ENCODE results near the gene MVK. TPM values are rescaled to one million over a fixed set of nuclear protein-coding genes. Genes with fewer than 3 reads are reported as not detected.

Gene MVK
- total RNA-seq, 4 donors from 2014 or later: 17.2 to 157 (median 25.4) TPM

- H3K36me3 ChIP-seq: peaks cover 0 to 13% (median 2%) of the 10 kb centered on the region in 4 donors
- TF ChIP-seq CTCF (IDR thresholded peaks at IDR 0.05): no peak
- TF ChIP-seq POLR2A (IDR thresholded peaks at IDR 0.05): no peak
- TF ChIP-seq EP300 (IDR thresholded peaks at IDR 0.05; ENCODE audit: low read depth): no peak
- TF ChIP-seq POLR2AphosphoS5 (IDR thresholded peaks at IDR 0.05): no peak
- H3K27ac ChIP-seq: no peak overlapping the region
- H3K4me3 ChIP-seq: no peak overlapping the region
- H3K4me1 ChIP-seq: no peaks in the 10 kb centered on the region
- no peaks in the 10 kb centered on the region for H3K27me3 ChIP-seq
- DNase-seq: no peak
- WGBS, 2 donors (ENCODE audit: low coverage in 1 of 2): 83% methylated on average over 8 of the region's 8 CpGs; no CpG with 5 or more reads in 1 of the 2 donors
- H3K9me3 ChIP-seq: no peaks in the 10 kb centered on the region
- intact Hi-C loops (cut with DNase I; ENCODE audit: low total_unique reads): no loop called here
- in situ Hi-C loops (cut with MboI; ENCODE audit: low pct_ligation_motif_present in 1 of 4, low pct_unique_long_range_greater_than_20kb in 1 of 4, low sequenced_read_pairs in 3 of 4): no loop called here
These were observed 36.5 kb upstream of the MVK start for GRCh38 chr12:109537136-109537535.

- WGBS, 2 donors (ENCODE audit: low coverage in 1 of 2): 73 to 88% methylated on average over 8 to 16 of the region's 16 CpGs
- no peak overlapping the region for H3K4me3 ChIP-seq
- TF ChIP-seq POLR2A (IDR thresholded peaks at IDR 0.05) (no peak), EP300 (IDR thresholded peaks at IDR 0.05; ENCODE audit: low read depth) (no peak), POLR2AphosphoS5 (IDR thresholded peaks at IDR 0.05) (no peak)
- H3K36me3 ChIP-seq: peaks cover 0 to 9% (median 2%) of the 10 kb centered on the region in 4 donors
- H3K27ac ChIP-seq: no peak overlapping the region
- no peak for DNase-seq
- H3K27me3 ChIP-seq: no peaks in the 10 kb centered on the region
- H3K9me3 ChIP-seq: no peaks in the 10 kb centered on the region
- intact Hi-C loops (cut with DNase I; ENCODE audit: low total_unique reads) (no loop called here), in situ Hi-C loops (cut with MboI; ENCODE audit: low pct_ligation_motif_present in 1 of 4, low pct_unique_long_range_greater_than_20kb in 1 of 4, low sequenced_read_pairs in 3 of 4) (no loop called here)
- no peaks in the 10 kb centered on the region for H3K4me1 ChIP-seq
These were observed 35.3 kb upstream of the MVK start for GRCh38 chr12:109538191-109538863.

GRCh38 chr12:109539508-109539907 is 34.1 kb upstream of the MVK start:
- in situ Hi-C loops (cut with MboI; ENCODE audit: low pct_ligation_motif_present in 1 of 4, low pct_unique_long_range_greater_than_20kb in 1 of 4, low sequenced_read_pairs in 3 of 4) (no loop called here), intact Hi-C loops (cut with DNase I; ENCODE audit: low total_unique reads) (no loop called here)
- DNase-seq: no peak
- Histone ChIP-seq H3K27ac (no peak overlapping the region), H3K36me3 (peaks cover 0 to 9% (median 0%) of the 10 kb centered on the region in 4 donors), H3K4me3 (no peak overlapping the region), H3K9me3 (no peaks in the 10 kb centered on the region), H3K27me3 (no peaks in the 10 kb centered on the region), H3K4me1 (no peaks in the 10 kb centered on the region)
- WGBS, 2 donors (ENCODE audit: low coverage in 1 of 2): 80% methylated on average over 9 of the region's 9 CpGs; no CpG with 5 or more reads in 1 of the 2 donors
- TF ChIP-seq POLR2A (IDR thresholded peaks at IDR 0.05) (no peak), EP300 (IDR thresholded peaks at IDR 0.05; ENCODE audit: low read depth) (no peak), CTCF (IDR thresholded peaks at IDR 0.05) (no peak), POLR2AphosphoS5 (IDR thresholded peaks at IDR 0.05) (no peak)

GRCh38 chr12:109540526-109541412 is 32.8 kb upstream of the MVK start:
- in situ Hi-C loops (cut with MboI; ENCODE audit: low pct_ligation_motif_present in 1 of 4, low pct_unique_long_range_greater_than_20kb in 1 of 4, low sequenced_read_pairs in 3 of 4): no loop called here
- Histone ChIP-seq H3K36me3 (no peaks in the 10 kb centered on the region), H3K4me3 (no peak overlapping the region), H3K4me1 (no peaks in the 10 kb centered on the region), H3K9me3 (no peaks in the 10 kb centered on the region), H3K27me3 (no peaks in the 10 kb centered on the region), H3K27ac (no peak overlapping the region)
- no peak for DNase-seq
- TF ChIP-seq POLR2AphosphoS5 (IDR thresholded peaks at IDR 0.05): no peak
- TF ChIP-seq POLR2A (IDR thresholded peaks at IDR 0.05): no peak
- WGBS, 2 donors (ENCODE audit: low coverage in 1 of 2): 88% methylated on average over 16 of the region's 16 CpGs; no CpG with 5 or more reads in 1 of the 2 donors
- intact Hi-C loops (cut with DNase I; ENCODE audit: low total_unique reads): no loop called here

GRCh38 chr12:109541413-109541726 is 32.2 kb upstream of the MVK start:
- no peaks in the 10 kb centered on the region for H3K27me3 ChIP-seq
- intact Hi-C loops (cut with DNase I; ENCODE audit: low total_unique reads) (no loop called here), in situ Hi-C loops (cut with MboI; ENCODE audit: low pct_ligation_motif_present in 1 of 4, low pct_unique_long_range_greater_than_20kb in 1 of 4, low sequenced_read_pairs in 3 of 4) (no loop called here)
- DNase-seq: no peak
- WGBS, 2 donors (ENCODE audit: low coverage in 1 of 2): 61% methylated on average over 4 of the region's 4 CpGs; no CpG with 5 or more reads in 1 of the 2 donors
- no peak for TF ChIP-seq EP300 (IDR thresholded peaks at IDR 0.05; ENCODE audit: low read depth)
- no peak for TF ChIP-seq CTCF (IDR thresholded peaks at IDR 0.05)
- no peak for TF ChIP-seq POLR2A (IDR thresholded peaks at IDR 0.05)
- TF ChIP-seq POLR2AphosphoS5 (IDR thresholded peaks at IDR 0.05): no peak
- H3K4me1 ChIP-seq: no peaks in the 10 kb centered on the region
- H3K27ac ChIP-seq: no peak overlapping the region
- H3K9me3 ChIP-seq: no peaks in the 10 kb centered on the region
- no peak overlapping the region for H3K4me3 ChIP-seq
- H3K36me3 ChIP-seq: no peaks in the 10 kb centered on the region
